Neuronal stem cell (in vitro differentiated cells): ENCODE data around the gene MSANTD2.

Experiments
- DNase-seq: peaks from one replicate; pipeline ENCODE4 v3.0.0-alpha.2; 2013; ENCODE audit warnings: low spot score
- H2AFZ ChIP-seq: one replicate; pipeline ENCODE4 v1.6.1; 2013; ENCODE audit warnings: mild to moderate bottlenecking, low read length, inconsistent platforms
- H2AK5ac ChIP-seq: 2 replicates; pipeline ENCODE4 v1.6.1; 2013; ENCODE audit warnings: low read depth, mild to moderate bottlenecking, inconsistent platforms, low read length, moderate library complexity, mixed read lengths
- H2BK120ac ChIP-seq: 2 replicates; pipeline ENCODE4 v1.6.1; 2013; ENCODE audit warnings: low read depth, mild to moderate bottlenecking, inconsistent platforms, low read length, moderate library complexity, mixed read lengths
- H2BK12ac ChIP-seq: one replicate; pipeline ENCODE4 v1.6.1; 2013; ENCODE audit warnings: low read length, inconsistent platforms
- H2BK15ac ChIP-seq: 2 replicates; pipeline ENCODE4 v1.6.1; 2013; ENCODE audit warnings: mild to moderate bottlenecking, low read length, inconsistent platforms, mixed read lengths
- H2BK5ac ChIP-seq: one replicate; pipeline ENCODE4 v1.6.1; 2013; ENCODE audit warnings: inconsistent platforms, mild to moderate bottlenecking, low read length, moderate library complexity
- H3K14ac ChIP-seq: one replicate; pipeline ENCODE4 v1.6.1; 2013; ENCODE audit warnings: low read length, inconsistent platforms
- H3K18ac ChIP-seq: 2 replicates; pipeline ENCODE4 v1.6.1; 2013; ENCODE audit warnings: low read length, inconsistent platforms
- H3K23ac ChIP-seq: 2 replicates; pipeline ENCODE4 v1.6.1; 2013; ENCODE audit warnings: low read depth, mild to moderate bottlenecking, mixed read lengths, low read length, inconsistent platforms; ENCODE audit not compliant: poor library complexity
- H3K27ac ChIP-seq: replicated peaks from 3 replicates; pipeline ENCODE4 v1.5.1; 2013; ENCODE audit warnings: low read length, inconsistent platforms
- H3K27me3 ChIP-seq, 3 experiments: 2 replicates each; pipeline ENCODE4 v1.6.1; 2013; ENCODE audit warnings: low read length in 3 of 3, mild to moderate bottlenecking in 2 of 3, inconsistent platforms in 1 of 3, low read depth in 1 of 3, mixed read lengths in 1 of 3, moderate library complexity in 1 of 3; ENCODE audit not compliant: control insufficient read depth in 3 of 3, insufficient read depth in 3 of 3
- H3K36me3 ChIP-seq, 2 donors: replicated peaks in 1 of 2; 2 replicates each; pipeline ENCODE4 v1.6.1; 2013; ENCODE audit warnings: low read length in 2 of 2; ENCODE audit not compliant: control insufficient read depth in 2 of 2, insufficient read depth in 2 of 2
- H3K4ac ChIP-seq: 2 replicates; pipeline ENCODE4 v1.6.1; 2013; ENCODE audit warnings: inconsistent platforms, mild to moderate bottlenecking, low read length, moderate library complexity
- H3K4me1 ChIP-seq, 2 donors: 1 replicate in 1 of 2; 2 replicates in 1 of 2; pipeline ENCODE4 v1.6.1; 2013; ENCODE audit warnings: low read length in 2 of 2, low read depth in 1 of 2; ENCODE audit not compliant: control insufficient read depth in 2 of 2, insufficient read depth in 1 of 2
- H3K4me2 ChIP-seq: one replicate; pipeline ENCODE4 v1.6.1; 2013; ENCODE audit warnings: mild to moderate bottlenecking, low read length, inconsistent platforms; ENCODE audit not compliant: insufficient read depth, poor library complexity, severe bottlenecking
- H3K4me3 ChIP-seq, 2 donors: 2 replicates each; pipeline ENCODE4 v1.5.1; 2013; ENCODE audit warnings: low read length in 2 of 2, mild to moderate bottlenecking in 2 of 2, inconsistent platforms in 1 of 2, moderate library complexity in 1 of 2
- H3K79me1 ChIP-seq: one replicate; pipeline ENCODE4 v1.6.1; 2013; ENCODE audit warnings: low read depth, mild to moderate bottlenecking, inconsistent platforms, low read length, moderate library complexity
- H3K9ac ChIP-seq: one replicate; pipeline ENCODE4 v1.6.1; 2013; ENCODE audit warnings: mild to moderate bottlenecking, low read depth, low read length, inconsistent platforms; ENCODE audit not compliant: poor library complexity
- H3K9me3 ChIP-seq, 2 donors: replicated peaks in 1 of 2; 2 replicates each; pipeline versions ENCODE3 to v1.6.1; 2013; ENCODE audit warnings: low read length in 2 of 2, mild to moderate bottlenecking in 2 of 2, inconsistent platforms in 1 of 2, low read depth in 1 of 2, mixed read lengths in 1 of 2, moderate library complexity in 1 of 2; ENCODE audit not compliant: control insufficient read depth in 2 of 2, insufficient read depth in 1 of 2
- H4K8ac ChIP-seq: one replicate; pipeline ENCODE4 v1.6.1; 2013; ENCODE audit warnings: low read depth, mild to moderate bottlenecking, inconsistent platforms, low read length, moderate library complexity
- H4K91ac ChIP-seq: one replicate; pipeline ENCODE4 v1.6.1; 2013; ENCODE audit warnings: low read length, low read depth, mild to moderate bottlenecking, inconsistent platforms; ENCODE audit not compliant: poor library complexity
- WGBS, 2 donors: extraction: QIAGEN DNeasy Blood & Tissue Kit; methylation state at CpG; one replicate each; pipeline ENCODE4 v1.1.7; 2013; ENCODE audit warnings: missing lambda C conversion rate in 2 of 2, mixed read lengths in 1 of 2; ENCODE audit not compliant: insufficient read length in 2 of 2, insufficient replicate concordance in 1 of 2; ENCODE audit errors: extremely low coverage in 2 of 2; 5-methylcytosine and 5-hydroxymethylcytosine counted together

The MSANTD2 gene

GRCh38 chr11:124727474-124727873 is 72.7 kb downstream of the MSANTD2 start:
- no peak overlapping the region for H3K23ac ChIP-seq
- no peak overlapping the region for H3K27ac ChIP-seq
- H3K36me3 ChIP-seq: no peaks in the 10 kb centered on the region
- no peak overlapping the region for H3K14ac ChIP-seq
- no peak overlapping the region for H2BK5ac ChIP-seq
- H2BK15ac ChIP-seq: no peak overlapping the region
- no peak overlapping the region for H2AK5ac ChIP-seq
- no peak overlapping the region for H3K9ac ChIP-seq
- peaks cover 8 to 36% of the 10 kb centered on the region in 2 donors for H3K4me1 ChIP-seq
- no peak overlapping the region for H2BK120ac ChIP-seq
- no peak overlapping the region for H2BK12ac ChIP-seq
- H3K4ac ChIP-seq: no peak overlapping the region
- H3K79me1 ChIP-seq: no peaks in the 10 kb centered on the region
- no CpG with 5 or more reads among the region's 4 CpGs for WGBS, 2 donors
- H3K9me3 ChIP-seq: peaks cover 0 to 2% of the 10 kb centered on the region in 2 donors
- no peak overlapping the region for H3K4me2 ChIP-seq
- H2AFZ ChIP-seq: no peak overlapping the region
- peaks cover 0 to under 1% (median 0%) of the 10 kb centered on the region in 3 experiments for H3K27me3 ChIP-seq
- DNase-seq: no peak
- no peak overlapping the region for H3K4me3 ChIP-seq
- H3K18ac ChIP-seq: no peak overlapping the region
- H4K8ac ChIP-seq: no peak overlapping the region
- H4K91ac ChIP-seq: no peak overlapping the region

GRCh38 chr11:124725719-124726105 is 74.5 kb downstream of the MSANTD2 start:
- no peak for DNase-seq
- H3K9ac ChIP-seq: no peak overlapping the region
- H3K14ac ChIP-seq: no peak overlapping the region
- no peak overlapping the region for H2BK12ac ChIP-seq
- H3K23ac ChIP-seq: no peak overlapping the region
- no CpG with 5 or more reads among the region's 6 CpGs for WGBS, 2 donors
- H2BK120ac ChIP-seq: no peak overlapping the region
- H2AFZ ChIP-seq: peak overlapping the region; percentile 87
- no peak overlapping the region for H4K91ac ChIP-seq
- H2BK15ac ChIP-seq: no peak overlapping the region
- H2BK5ac ChIP-seq: no peak overlapping the region
- H3K4me3 ChIP-seq: no peak overlapping the region
- H3K9me3 ChIP-seq: peaks cover 0 to 2% of the 10 kb centered on the region in 2 donors
- H2AK5ac ChIP-seq: no peak overlapping the region
- peaks cover 0 to 10% (median 2%) of the 10 kb centered on the region in 3 experiments for H3K27me3 ChIP-seq
- no peaks in the 10 kb centered on the region for H3K36me3 ChIP-seq
- no peak overlapping the region for H4K8ac ChIP-seq
- no peak overlapping the region for H3K4me2 ChIP-seq
- H3K18ac ChIP-seq: no peak overlapping the region
- no peak overlapping the region for H3K27ac ChIP-seq
- H3K4me1 ChIP-seq: peaks cover 8 to 45% of the 10 kb centered on the region in 2 donors
- H3K4ac ChIP-seq: no peak overlapping the region
- H3K79me1 ChIP-seq: no peaks in the 10 kb centered on the region

GRCh38 chr11:124724979-124725718 is 75.1 kb downstream of the MSANTD2 start:
- Histone ChIP-seq H2AK5ac (no peak overlapping the region), H2AFZ (peak overlapping the region; percentile 87), H3K9me3 (no peaks in the 10 kb centered on the region), H3K9ac (no peak overlapping the region), H3K4ac (no peak overlapping the region), H2BK5ac (no peak overlapping the region), H2BK12ac (no peak overlapping the region), H3K4me3 (no peak overlapping the region), H3K27ac (no peak overlapping the region), H3K36me3 (no peaks in the 10 kb centered on the region), H4K91ac (no peak overlapping the region), H3K14ac (no peak overlapping the region), H3K23ac (no peak overlapping the region), H4K8ac (no peak overlapping the region), H3K27me3 (peaks cover 0 to 11% (median 6%) of the 10 kb centered on the region in 3 experiments), H2BK15ac (no peak overlapping the region), H2BK120ac (no peak overlapping the region), H3K79me1 (no peaks in the 10 kb centered on the region), H3K4me1 (peaks cover 8 to 45% of the 10 kb centered on the region in 2 donors), H3K18ac (no peak overlapping the region), H3K4me2 (no peak overlapping the region)
- no peak for DNase-seq
- WGBS, 2 donors: no CpG with 5 or more reads among the region's 14 CpGs

GRCh38 chr11:124722176-124722575 is 78.0 kb downstream of the MSANTD2 start:
- Histone ChIP-seq H3K4me3 (no peak overlapping the region), H3K23ac (no peak overlapping the region), H2AFZ (peak overlapping the region; percentile 12), H3K36me3 (no peaks in the 10 kb centered on the region), H2BK120ac (no peak overlapping the region), H3K4me2 (no peak overlapping the region), H4K91ac (no peak overlapping the region), H3K4ac (no peak overlapping the region), H3K14ac (no peak overlapping the region), H2BK15ac (no peak overlapping the region), H2BK12ac (no peak overlapping the region), H3K4me1 (peaks cover 13 to 49% of the 10 kb centered on the region in 2 donors), H2AK5ac (no peak overlapping the region), H3K79me1 (no peaks in the 10 kb centered on the region), H3K9me3 (no peaks in the 10 kb centered on the region), H4K8ac (no peak overlapping the region), H3K27ac (no peak overlapping the region), H3K18ac (no peak overlapping the region), H3K27me3 (peaks cover 3 to 40% (median 34%) of the 10 kb centered on the region in 3 experiments), H3K9ac (no peak overlapping the region), H2BK5ac (no peak overlapping the region)
- WGBS, 2 donors: no CpG with 5 or more reads among the region's 6 CpGs
- no peak for DNase-seq
